DOHH2 (cell line): Measurements from ENCODE around the gene TSC22D4.

Source experiments
- CTCF ChIP-seq: fragments of 200-600 bp; sonication (generic); IDR thresholded peaks from one replicate; pipeline ENCODE4 v1.5.1; 2014; ENCODE audit warnings: antibody characterized with exemption, mild to moderate bottlenecking, low read depth, low read length; ENCODE audit not compliant: poor library complexity, severe bottlenecking
- EZH2phosphoT487 ChIP-seq: fragments of 200-600 bp; sonication (generic); IDR thresholded peaks from 2 replicates; pipeline ENCODE4 v1.6.1; 2017; ENCODE audit warnings: borderline replicate concordance, mild to moderate bottlenecking, antibody characterized with exemption, low read length, moderate library complexity, mixed read lengths

- no peak for TF ChIP-seq CTCF
- no peak; the same call in 1 of the 2 replicates for TF ChIP-seq EZH2phosphoT487
Observed at GRCh38 chr7:100492738-100493475, 13.9 kb upstream of the TSC22D4 start.
